Limb (tissue), 2 donors: ENCODE measurements around the gene EIF1AD.
"Not testable (repeated sequence)": the region's sequence is repeated elsewhere in the genome, so short reads cannot be mapped to it uniquely, and the experiment has no call there.

Source experiments
- DNase-seq, 2 donors: peaks; one replicate each; pipeline ENCODE4 v3.0.0-alpha.2; 2016; ENCODE audit errors: extremely low spot score in 2 of 2

The EIF1AD gene, protein sequence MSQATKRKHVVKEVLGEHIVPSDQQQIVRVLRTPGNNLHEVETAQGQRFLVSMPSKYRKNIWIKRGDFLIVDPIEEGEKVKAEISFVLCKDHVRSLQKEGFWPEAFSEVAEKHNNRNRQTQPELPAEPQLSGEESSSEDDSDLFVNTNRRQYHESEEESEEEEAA

GRCh38 chr11:66001942-66002647 lies at the start of gene EIF1AD, which contains the start of gene BANF1:
EIF1AD (minus strand) TSS chr11:66002157; CDS start chr11:66000389, 1,768 bp downstream.
BANF1 (plus strand) TSS chr11:66002503; CDS start chr11:66003251, 748 bp downstream.
- DNase-seq = peak; percentile 95 to 98

DNA sequence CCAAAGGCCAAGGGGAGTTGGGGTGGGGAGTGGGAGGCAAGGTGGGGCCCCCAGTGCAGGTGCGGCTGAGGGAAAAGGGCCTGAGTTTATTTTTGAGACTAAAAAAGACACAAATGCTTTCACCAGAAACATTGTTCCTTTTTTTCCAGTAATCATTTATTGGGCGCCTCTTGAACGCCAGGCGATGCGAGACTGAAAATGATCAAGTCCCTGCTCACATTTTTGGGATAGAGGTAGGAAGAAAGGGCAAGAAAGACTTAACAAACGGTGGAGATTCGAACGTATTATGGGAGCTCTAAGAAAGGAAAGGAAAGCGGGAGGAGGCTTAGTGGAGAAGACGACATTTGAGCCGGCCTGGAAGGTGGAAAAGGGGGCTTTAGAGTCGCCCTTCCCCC lies 49.4 kb upstream of the EIF1AD start:
- no peak for DNase-seq

DNA sequence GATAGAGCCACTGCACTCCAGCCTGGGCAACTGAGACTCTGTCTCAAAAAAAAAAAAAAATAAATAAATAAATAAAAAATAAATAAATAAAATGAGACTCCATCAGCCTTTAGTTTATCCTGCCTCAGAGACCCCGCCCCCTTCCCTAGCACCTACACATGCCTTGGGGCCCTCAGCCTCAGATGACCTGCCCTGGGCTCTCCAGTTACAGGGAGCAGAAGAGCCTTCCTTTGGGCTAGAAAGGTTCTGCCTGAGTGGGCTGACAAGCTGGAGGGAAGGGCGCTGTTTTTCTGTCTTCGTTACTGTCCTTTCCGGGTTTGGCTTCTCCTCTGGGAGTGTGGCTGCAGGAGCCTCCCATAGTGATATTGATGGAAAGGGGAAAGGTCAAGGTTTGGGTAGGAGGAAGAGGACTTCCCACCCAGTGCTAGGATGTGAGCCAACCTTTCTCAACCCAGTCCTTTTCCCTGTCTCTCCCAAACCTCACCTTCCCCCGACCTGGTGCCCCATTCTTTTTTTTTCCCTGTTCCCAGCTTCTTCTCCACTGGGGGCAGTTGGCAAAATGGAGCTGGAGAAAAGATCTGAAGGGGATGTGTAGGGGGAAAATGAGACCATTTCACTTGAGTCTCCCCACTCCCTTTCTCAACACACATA lies 48.7 kb upstream of the EIF1AD start:
- DNase-seq = no peak

DNA sequence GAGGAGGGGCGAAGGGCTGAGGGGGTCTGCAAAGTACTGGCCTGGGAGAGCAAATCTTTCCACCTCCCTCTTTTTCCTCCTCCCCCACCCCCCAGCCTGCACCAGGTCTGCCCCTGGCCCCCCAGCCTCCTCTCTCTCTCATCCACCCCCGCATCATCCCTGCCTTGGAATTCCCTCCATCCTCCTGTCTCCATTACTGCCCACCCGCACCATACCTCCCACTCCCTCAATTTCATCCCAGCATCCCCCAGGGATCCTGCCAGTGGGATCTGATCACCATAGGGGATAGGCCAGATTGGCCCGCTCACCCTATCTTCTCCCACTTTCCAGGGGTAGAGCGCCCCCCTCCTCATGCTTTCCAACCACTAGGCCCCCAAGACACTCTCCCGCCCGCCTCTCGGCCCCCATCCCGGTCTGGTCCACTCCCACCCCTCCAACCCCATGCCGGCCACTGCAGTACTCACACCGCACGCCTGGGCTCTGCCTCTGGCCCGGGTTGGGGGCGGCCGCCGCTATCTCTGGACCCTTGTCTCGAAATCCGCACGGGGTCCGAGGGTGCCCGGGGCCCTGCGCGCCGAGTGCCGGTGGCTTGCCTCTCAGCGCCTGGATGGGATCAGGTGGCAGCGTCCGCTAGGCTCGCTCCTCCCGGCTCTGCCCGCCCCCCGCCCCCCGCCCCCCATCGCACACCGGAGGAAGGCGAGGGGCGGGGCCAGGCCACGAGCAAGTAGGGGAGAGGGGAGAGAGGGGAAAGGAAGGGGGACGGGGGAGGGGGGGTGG lies 46.8 kb upstream of the EIF1AD start, which contains the start of gene GAL3ST3:
Gene GAL3ST3 (minus strand): TSS at position 615 of the 777 bp plus-strand sequence. CDS start 3,746 bp downstream, outside the sequence.
- peak in 1 of 2 donors; percentile 73 for DNase-seq

DNA sequence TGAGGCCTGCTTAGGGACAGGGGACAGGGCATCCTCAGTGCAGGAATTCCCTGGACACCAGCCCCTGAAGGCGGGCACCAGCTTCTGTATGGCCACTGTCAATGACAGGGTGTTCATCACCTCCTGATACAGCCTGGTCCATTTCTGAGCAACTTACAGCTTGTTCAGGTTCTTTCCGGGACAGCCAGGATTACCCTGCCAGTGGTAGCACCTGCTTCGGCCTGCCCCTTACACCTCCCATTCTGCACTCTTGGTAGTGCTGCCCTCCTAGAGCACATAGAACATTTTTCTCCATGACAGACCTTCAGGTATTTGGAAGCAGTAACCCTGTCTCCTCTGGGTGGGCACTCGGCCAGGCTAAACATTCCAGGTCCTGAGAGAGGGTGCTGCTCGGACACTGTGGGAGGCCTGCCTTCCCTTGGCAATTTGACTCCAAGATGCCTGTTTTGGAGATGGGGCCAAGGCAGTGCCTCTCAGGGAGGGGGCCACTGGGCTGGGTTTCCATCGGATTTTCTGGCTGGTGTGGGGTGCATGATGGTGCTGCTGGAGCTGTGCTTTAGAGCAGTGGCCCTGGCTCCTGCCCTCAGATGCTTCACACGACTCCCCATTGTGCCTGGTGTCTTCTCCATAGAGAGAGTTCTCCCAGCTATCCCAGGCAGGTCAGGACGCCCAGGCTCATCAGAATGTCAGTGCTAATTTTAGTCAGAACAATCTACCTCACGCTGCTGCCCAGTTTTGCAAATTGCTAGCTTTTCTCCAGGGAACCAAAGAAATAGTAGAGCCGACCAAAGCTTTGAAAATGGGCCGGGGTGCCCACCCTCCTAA lies 45.8 kb upstream of the EIF1AD start:
- DNase-seq = no peak

GRCh38 chr11:66046901-66047300 lies 44.9 kb upstream of the EIF1AD start:
- DNase-seq = no peak

GRCh38 chr11:66045177-66045639 lies 43.3 kb upstream of the EIF1AD start:
- peak; percentile 64 to 83 for DNase-seq

DNA sequence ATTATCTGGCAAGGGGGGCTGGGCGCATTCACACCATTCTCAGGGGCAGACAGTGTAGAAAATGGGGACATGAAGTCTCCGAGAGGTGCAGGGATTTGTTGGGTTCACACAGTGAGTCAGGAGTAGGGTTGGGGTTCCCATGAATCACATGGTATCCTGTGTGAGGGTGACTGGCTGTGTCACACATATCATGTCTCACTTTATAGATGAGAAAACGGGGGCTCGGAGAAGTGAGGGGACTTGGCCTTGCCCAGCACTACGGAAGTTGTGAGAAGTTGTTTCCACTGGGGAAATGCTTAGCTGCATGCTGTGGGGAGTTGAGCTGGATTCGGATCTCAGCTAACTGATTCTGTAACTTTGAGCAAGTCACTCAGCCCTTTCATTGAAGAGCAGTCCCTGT lies 42.8 kb upstream of the EIF1AD start:
- no peak for DNase-seq

GRCh38 chr11:66042996-66043906 lies 41.3 kb upstream of the EIF1AD start:
- no peak for DNase-seq

DNA sequence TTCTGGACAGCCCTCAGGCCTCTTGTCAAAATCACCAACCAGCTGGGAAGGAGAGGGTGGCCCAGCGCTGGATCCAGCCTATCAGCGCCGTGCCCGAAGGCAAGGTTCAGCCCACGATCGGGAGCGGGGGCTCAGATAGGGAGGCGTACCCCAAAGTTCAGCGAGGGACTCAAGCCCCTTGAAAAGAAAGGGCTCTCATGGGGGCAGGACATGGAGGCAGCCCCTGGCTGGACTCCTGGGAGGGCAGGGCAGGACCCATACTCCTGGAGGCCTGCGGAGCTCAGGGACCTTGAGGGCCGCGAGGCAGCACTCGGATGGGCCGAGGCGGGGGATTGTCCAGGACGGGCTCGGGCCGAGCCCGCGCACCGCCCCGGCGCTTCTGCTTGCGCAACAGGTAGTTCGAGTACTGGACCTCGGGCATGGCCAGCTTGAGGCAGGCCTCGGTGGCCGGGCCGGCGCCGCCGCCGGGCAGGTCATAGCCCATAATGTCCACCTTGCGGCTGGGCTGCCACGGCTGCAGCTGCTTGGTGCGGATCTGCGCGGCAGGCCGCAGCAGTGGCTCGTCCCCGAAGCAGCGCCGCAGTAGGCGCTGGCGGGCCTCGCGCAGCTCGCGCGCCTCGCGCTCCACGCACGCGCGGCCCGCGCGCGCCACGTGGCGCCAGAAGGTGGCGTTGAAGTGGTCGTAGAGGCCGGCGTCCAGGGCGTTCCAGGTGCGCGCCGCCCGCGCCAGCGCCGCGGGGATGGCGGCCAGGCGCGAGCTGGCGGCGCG lies 40.5 kb upstream of the EIF1AD start:
- no peak for DNase-seq

DNA sequence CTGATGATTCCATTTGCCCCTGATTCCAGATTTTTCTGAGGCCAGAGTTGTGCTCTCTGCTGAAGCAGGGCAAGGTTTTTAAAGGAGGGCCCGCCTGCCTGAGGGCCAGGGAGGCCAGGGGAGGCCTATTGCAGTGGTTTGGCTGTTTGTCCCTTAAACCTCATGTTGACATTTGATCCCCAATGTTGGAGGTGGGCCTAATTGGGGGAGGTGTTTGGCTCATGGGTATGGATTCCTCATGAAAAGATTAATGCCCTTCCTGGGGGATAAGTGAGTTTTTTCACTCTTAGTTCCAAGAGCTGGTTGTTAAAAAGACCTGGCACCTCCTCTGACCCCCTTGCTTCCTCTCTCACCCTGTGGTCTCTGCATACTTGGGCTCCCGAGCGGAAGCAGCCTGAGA lies 37.8 kb upstream of the EIF1AD start:
- DNase-seq = no peak

- no peak for DNase-seq
Observed at GRCh38 chr11:66037327-66037726, 35.4 kb upstream of the EIF1AD start.

GRCh38 chr11:66036334-66036710 lies 34.4 kb upstream of the EIF1AD start:
- no peak for DNase-seq

- no peak for DNase-seq
Observed at GRCh38 chr11:66035653-66036333, 33.8 kb upstream of the EIF1AD start.

DNA sequence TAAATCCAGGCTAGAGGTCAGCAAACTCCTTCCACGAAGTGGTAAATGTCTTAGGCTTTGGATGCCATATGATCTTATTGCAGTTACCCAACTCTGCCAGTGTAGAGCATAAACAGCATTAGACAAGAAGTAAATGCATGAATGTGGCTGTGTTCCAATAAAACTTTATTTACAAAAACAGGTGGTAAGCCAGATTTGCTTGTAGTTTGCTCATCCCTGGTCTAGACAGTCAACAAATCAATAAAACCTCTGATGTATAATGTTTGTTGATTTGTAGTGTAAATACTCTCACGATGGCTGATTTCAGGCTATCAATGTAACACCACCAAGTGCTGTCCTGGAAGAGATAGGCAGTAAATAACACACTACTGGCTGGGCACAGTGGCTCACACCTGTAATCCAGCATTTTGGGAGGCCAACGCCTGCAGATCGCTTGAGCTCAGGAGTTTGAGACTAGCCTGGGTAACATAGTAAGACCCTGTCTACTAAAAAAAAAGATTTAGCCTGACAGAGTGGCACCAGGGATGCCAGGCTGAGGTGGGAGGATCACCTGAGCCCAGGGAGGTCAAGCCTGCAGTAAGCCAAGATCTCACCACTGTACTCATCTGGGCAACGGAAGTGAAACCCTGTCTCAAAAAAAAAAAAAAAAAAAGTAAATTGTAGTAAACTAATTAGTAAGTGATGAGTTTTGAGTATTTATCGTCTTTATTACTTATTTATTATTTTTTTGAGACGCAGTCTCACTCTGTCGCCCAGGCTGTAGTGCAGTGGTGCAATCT lies 31.2 kb upstream of the EIF1AD start:
- DNase-seq = no peak

GRCh38 chr11:66026017-66026529 lies 24.1 kb upstream of the EIF1AD start, which contains the start of gene CATSPER1:
CATSPER1 (minus strand) TSS chr11:66026479; CDS start chr11:66026379, 100 bp downstream.
- no peak for DNase-seq

DNA sequence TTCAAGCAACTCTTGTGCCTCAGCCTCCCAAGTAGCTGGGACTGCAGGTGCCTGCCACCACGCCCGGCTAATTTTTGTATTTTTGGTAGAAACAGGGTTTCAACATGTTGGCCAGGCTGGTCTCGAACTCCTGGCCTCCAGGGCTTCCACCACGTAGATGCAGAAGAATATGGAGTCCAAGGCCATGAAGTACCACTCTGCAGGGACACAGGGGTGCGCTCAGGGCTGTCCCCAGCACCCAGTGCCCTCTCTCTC lies 21.2 kb upstream of the EIF1AD start:
- DNase-seq = not testable (repeated sequence)
